Measurements from ENCODE around the gene PCSK6. TPM values are rescaled to one million over a fixed set of nuclear protein-coding genes. Genes with fewer than 3 reads are reported as not detected.
"Not testable (repeated sequence)": the region's sequence is repeated elsewhere in the genome, so short reads cannot be mapped to it uniquely, and the experiment has no call there.

Gene PCSK6
- total RNA-seq, 2 experiments from 2014 or later, result 1.4 to 2.1 TPM

DNA sequence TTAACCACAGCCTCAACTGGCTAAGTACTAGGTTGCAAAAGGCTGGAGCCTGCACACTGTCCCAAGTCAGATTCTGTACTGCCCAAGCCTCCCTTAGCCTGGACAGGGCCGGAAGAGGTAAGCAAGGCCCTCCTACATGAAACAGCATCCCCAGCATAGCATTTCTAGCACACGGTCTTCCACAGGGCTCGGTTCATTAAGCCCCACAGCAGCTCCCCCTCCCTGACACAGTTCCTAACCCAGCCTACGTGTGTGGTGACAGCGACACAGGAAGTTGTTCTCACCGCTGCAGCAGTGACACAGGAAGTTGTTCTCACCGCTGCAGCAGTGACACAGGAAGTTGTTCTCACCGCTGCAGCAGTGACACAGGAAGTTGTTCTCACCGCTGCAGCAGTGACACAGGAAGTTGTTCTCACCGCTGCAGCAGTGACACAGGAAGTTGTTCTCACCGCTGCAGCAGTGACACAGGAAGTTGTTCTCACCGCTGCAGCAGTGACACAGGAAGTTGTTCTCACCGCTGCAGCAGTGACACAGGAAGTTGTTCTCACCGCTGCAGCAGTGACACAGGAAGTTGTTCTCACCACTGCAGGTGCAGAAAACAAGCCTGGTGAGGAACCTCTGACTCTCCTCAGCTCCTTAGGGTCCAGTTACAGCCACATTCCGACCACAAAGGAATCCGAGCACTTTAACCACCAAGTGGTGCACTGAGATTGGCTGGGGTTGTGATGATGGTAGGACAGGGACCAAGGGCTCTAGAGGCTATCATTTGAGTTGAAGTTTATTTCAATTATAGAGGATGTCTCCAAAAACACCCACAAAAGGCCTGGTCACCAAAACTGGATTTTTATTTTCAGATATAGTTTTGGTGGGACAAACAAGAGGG lies 155.4 kb downstream of the PCSK6 start:
- Mint-ChIP-seq H3K4me3 (peak overlapping the region; percentile 40), H3K27ac (peak overlapping the region; percentile 95), H3K9me3 (peaks cover 16% of the 10 kb centered on the region)
- DNase-seq, result peak; percentile 55
- POLR2A ChIA-PET, result interaction anchor here (1.2 kb wide), 1 partner anchor 14 kb away, joined by 13 read pairs; no protein-coding TSS in a partner anchor
- ATAC-seq (ENCODE audit: low read depth), result peak; percentile 91
- not testable (repeated sequence) for H3K4me1 Mint-ChIP-seq, H3K27me3 Mint-ChIP-seq, H3K36me3 Mint-ChIP-seq

DNA sequence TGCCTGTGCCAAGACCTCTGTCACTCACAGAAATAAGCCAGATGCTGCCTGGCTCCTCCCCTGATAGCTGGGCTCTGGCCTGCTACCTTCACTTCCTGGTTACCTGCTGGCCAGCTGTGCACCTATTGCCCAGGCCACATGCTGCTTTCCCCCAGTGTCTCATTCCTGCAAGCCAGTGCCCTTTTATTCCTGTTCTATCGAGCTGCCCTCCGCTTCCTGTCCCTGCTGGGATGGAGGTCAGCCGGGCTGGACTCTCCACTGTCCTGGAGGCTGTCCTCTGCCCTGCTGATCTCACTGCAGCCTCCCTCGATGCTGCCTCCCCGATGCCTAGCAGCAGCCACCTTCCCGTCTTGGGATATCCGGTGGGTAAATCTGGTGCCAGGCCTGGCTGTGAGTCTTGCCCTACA lies 157.4 kb downstream of the PCSK6 start:
- Mint-ChIP-seq H3K9me3 (peaks cover 12% of the 10 kb centered on the region), H3K27ac (peak overlapping the region; percentile 70), H3K4me1 (peaks cover 7% of the 10 kb centered on the region), H3K4me3 (no peak overlapping the region), H3K27me3 (peaks cover 2% of the 10 kb centered on the region), H3K36me3 (peaks cover 4% of the 10 kb centered on the region)
- no peak for DNase-seq
- ATAC-seq (ENCODE audit: low read depth), result no peak
- POLR2A ChIA-PET, result interaction anchor here (1.6 kb wide), 1 partner anchor 12 kb away, joined by 5 read pairs; no protein-coding TSS in a partner anchor

DNA sequence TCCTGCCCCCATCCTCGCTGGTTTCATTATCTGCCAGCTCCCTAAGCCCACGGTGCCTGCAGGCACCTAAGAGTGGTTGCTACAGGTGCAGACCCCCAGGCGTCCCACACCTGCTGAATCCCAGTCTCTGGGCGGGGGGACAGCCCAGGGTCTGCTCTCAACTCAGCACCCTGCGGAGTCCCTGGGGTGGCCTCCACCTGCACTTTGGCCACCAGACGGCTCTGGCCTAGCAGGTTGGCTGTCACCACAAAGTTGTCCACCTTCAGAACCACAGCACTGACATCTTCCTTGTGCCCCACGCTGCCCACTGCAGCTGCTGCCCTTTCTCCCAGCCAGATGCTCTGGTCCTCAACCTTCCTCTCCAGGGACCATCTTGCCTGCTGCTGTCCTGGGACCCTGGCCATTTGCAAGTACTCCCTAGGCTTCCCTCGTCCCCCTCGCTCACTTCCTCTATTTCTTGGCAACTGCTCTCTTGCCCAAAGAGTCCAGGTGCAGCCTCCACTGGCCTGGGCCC lies 159.6 kb downstream of the PCSK6 start:
- no peak for ATAC-seq (ENCODE audit: low read depth)
- H3K27ac Mint-ChIP-seq, result peak overlapping the region; percentile 9
- H3K4me1 Mint-ChIP-seq, result peaks cover 5% of the 10 kb centered on the region
- H3K4me3 Mint-ChIP-seq, result no peak overlapping the region
- H3K27me3 Mint-ChIP-seq, result peaks cover 2% of the 10 kb centered on the region
- peaks cover 10% of the 10 kb centered on the region for H3K9me3 Mint-ChIP-seq
- no peak for DNase-seq
- POLR2A ChIA-PET, result no interaction called here
- peaks cover 2% of the 10 kb centered on the region for H3K36me3 Mint-ChIP-seq

DNA sequence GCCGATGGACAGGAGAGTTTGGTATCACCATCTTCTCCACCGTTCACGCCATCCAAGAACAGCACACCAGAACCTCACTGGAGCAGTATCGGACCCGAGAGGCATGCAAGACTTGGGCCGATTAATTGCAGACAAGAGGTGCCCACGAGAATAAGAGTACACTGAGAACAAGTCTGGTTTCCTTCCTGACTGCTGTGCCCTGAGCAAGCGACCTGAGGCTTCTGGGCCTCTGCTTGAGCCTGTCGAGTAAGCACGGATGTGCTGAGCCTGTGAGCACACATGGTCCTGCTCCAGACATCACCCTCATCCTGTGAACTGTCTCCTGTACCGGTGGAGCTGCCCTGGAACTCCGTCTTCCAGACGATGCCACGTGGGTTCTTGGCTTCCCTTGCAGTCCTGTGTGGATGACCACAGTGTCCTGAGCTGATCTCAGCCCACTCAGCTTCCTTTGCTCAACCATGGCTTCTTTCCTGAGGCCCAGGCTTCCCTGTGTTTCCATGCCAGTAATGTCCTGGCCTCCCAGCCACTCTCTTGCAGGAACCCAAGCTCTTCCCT lies 160.1 kb downstream of the PCSK6 start:
- Mint-ChIP-seq H3K4me3 (no peak overlapping the region), H3K9me3 (peaks cover 8% of the 10 kb centered on the region), H3K27me3 (peaks cover 2% of the 10 kb centered on the region), H3K4me1 (peaks cover 2% of the 10 kb centered on the region), H3K36me3 (peaks cover 2% of the 10 kb centered on the region), H3K27ac (no peak overlapping the region)
- POLR2A ChIA-PET, result no interaction called here
- DNase-seq (no peak), ATAC-seq (ENCODE audit: low read depth) (no peak)

DNA sequence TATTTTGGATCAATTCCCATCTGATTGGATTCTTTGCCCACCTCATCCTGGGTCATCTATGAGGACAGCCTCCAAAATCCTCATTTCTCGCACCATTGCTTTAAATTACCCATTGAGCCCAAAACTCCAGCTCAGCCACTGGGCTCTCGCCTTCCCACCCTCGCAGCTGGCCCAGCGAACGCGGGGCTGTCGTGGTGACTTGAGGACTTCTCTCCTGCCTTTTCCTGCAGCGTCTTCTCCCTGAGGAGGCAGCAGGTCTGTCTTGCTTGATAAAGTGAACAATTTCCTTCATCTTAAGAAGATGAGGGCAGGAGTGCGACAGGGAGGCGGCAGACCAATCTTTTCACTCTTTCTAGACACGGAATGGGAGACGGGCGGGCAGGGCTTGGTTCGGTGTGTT lies 161.5 kb downstream of the PCSK6 start:
- Mint-ChIP-seq H3K27ac (peak overlapping the region; percentile 25), H3K9me3 (peaks cover 5% of the 10 kb centered on the region), H3K4me3 (no peak overlapping the region), H3K4me1 (peaks cover 3% of the 10 kb centered on the region), H3K27me3 (peaks cover 2% of the 10 kb centered on the region), H3K36me3 (no peaks in the 10 kb centered on the region)
- no peak for ATAC-seq (ENCODE audit: low read depth)
- POLR2A ChIA-PET, result interaction anchor here (1.2 kb wide), 1 partner anchor 49 kb away, joined by 3 read pairs; no protein-coding TSS in a partner anchor
- DNase-seq, result no peak

DNA sequence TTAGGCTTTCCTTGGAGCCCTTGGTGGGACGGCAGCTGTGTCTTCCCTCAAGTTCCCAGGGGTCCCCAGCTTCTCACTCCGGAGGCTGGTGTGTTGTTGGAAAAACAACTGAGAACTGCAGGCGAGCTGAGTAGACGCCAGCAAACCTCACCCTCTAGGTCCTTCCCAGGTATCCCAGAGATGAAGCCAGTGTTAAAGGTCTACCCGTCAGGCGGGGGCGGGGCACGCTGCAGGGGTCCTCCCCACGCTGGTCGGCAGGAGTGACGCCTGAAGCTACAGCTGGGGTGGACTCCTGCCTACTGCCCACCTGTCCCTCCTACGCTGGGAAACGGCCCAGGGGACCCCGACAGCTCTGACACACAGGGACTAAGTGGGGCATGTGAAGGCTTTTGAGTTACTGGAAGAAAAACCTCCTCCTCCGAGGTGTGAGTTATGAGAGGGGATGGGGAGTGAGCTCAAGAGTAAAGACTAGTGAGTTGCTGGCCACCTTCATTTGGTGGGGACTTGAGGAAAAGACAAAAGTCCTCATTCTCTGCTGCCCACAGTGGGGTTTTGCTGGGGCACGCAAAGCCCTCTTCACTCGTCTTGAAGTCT lies 162.3 kb downstream of the PCSK6 start:
- Mint-ChIP-seq H3K4me1 (peaks cover 3% of the 10 kb centered on the region), H3K27me3 (peaks cover 2% of the 10 kb centered on the region), H3K9me3 (peaks cover 3% of the 10 kb centered on the region), H3K4me3 (no peak overlapping the region), H3K27ac (no peak overlapping the region), H3K36me3 (no peaks in the 10 kb centered on the region)
- DNase-seq (no peak), ATAC-seq (ENCODE audit: low read depth) (no peak)
- POLR2A ChIA-PET, result interaction anchor here (0.7 to 1.2 kb wide), 2 partner anchors 33 to 50 kb away, joined by 3 read pairs; partner anchors contain the start of gene SNRPA1

DNA sequence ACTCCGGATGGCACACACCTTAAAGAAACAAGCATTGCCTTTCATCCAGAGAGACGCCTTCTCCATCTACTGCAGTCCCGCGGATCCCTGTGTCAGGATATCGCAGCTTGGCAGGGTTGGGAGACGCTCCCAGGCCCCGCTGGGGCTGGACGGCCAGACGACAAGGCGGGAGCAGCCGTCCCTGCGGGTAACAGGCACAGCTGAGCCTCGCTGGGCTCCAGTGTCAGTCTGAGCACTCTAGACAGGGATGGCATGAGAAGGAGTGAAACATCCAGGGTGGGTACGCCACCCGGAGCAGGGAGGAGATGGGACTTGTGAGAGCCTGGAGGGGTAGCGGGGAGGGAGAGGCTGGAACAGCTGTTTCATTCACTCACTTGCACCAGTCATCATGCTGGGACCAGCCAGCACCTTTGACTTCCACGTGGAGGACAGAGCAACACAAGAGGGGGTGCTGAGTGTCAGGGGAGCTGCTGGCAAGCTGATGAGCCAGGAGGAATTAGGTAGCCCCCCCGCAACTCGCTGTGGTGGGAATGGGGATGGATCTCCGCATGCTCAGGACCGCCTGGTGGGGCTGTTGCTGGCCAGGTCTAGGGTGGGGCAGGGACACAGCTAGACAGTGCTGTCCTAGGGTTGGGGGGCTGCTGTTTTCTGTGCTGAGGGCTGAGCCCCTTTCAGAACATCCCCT lies 162.9 kb downstream of the PCSK6 start:
- no peak overlapping the region for H3K27ac Mint-ChIP-seq
- no peak overlapping the region for H3K4me3 Mint-ChIP-seq
- DNase-seq, result no peak
- H3K4me1 Mint-ChIP-seq, result peaks cover 6% of the 10 kb centered on the region
- peaks cover 2% of the 10 kb centered on the region for H3K27me3 Mint-ChIP-seq
- peaks cover 3% of the 10 kb centered on the region for H3K36me3 Mint-ChIP-seq
- H3K9me3 Mint-ChIP-seq, result no peaks in the 10 kb centered on the region
- POLR2A ChIA-PET, result interaction anchor here (0.7 to 1.2 kb wide), 2 partner anchors 32 to 51 kb away, joined by 3 read pairs; partner anchors contain the start of gene SNRPA1
- no peak for ATAC-seq (ENCODE audit: low read depth)

DNA sequence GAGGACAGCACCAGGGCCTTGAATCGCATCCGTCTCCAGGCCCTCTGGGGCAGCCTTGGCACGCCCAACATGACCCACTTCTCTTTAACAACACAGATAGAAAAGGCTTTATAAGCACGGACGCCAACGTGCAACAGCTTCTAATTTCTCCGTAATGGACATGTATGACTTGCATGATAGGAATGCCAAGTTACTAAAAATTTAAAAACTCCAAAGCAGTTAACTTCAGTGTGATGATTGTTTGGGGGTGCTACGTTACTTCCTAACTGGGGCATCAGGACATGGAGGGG lies 163.5 kb downstream of the PCSK6 start:
- Mint-ChIP-seq H3K27me3 (peaks cover 2% of the 10 kb centered on the region), H3K4me3 (no peak overlapping the region), H3K9me3 (no peaks in the 10 kb centered on the region), H3K36me3 (peaks cover 3% of the 10 kb centered on the region), H3K4me1 (peaks cover 10% of the 10 kb centered on the region), H3K27ac (no peak overlapping the region)
- ATAC-seq (ENCODE audit: low read depth) (no peak), DNase-seq (no peak)
- POLR2A ChIA-PET, result no interaction called here

DNA sequence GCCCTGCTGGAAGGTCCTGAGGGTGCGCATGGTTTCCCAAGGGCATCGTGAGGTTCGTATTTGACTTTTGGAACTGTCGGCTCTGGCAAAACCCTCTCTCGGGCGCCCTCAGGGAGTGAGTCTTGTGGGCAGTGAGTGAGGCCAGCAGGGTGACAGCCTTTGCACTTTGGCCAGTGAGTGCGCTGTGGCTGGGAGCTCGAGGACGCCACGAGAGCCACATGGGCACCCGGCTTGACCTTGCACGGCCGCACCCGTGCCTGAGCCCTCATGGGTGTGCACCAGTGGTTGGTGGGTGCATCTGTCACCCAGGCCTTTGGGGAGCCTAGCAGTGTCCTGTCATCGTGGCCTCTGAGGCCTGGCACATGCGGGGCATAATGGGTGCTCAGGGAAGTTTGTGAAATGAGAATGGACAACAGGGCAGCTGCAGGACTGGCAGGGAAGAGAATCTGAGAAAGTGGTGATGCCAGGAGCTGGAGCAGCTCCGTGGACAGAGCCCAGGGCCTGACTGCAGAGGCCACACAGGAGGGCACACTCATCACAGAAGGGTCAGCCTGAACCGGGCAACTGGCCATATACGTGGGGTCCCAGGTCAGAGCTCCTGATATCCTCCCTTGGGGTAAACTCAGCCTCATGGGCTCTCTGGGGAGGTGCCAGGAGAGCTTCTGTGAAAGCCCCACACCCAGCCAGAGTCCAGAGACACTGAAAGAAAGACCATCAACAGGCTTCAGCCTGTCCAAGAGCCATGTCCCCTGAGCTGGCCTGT lies 164.1 kb downstream of the PCSK6 start:
- no peak overlapping the region for H3K27ac Mint-ChIP-seq
- H3K9me3 Mint-ChIP-seq, result no peaks in the 10 kb centered on the region
- H3K4me1 Mint-ChIP-seq, result peaks cover 13% of the 10 kb centered on the region
- POLR2A ChIA-PET, result no interaction called here
- no peak for ATAC-seq (ENCODE audit: low read depth)
- DNase-seq, result no peak
- H3K36me3 Mint-ChIP-seq, result peaks cover 3% of the 10 kb centered on the region
- H3K27me3 Mint-ChIP-seq, result peaks cover 2% of the 10 kb centered on the region
- no peak overlapping the region for H3K4me3 Mint-ChIP-seq

DNA sequence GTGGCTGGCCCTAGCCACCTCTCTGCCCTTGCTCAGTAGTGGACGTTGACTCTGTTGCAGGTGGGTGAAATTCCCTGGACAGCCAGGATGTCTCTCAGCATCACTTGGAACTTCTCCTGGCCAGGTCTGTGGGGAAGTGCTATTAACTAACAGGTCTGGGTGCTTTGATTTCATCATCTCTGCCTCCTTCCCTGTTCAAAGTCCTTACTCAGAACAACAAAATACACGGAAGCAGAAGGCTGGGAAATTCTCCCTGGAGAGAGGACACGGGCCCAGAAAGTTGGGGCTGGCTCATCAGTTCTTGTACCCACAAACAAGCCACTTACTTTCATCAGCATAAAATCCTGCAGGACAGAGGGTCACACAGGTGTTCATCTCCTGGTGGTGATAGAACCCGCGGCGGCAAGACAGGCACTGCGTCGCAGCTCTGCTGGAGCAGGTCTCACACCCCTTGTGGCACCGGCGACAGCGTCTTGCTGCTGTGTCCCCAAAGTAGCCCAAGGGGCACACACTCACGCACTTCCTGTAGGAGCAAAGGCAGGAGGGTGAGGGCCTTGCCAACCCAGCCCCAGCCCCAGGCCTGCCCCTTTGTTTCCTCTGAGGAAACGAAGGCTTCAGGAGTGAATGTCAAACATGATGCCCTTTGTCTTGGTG lies 164.9 kb downstream of the PCSK6 start:
- DNase-seq (no peak), ATAC-seq (ENCODE audit: low read depth) (no peak)
- Mint-ChIP-seq H3K4me1 (peaks cover 17% of the 10 kb centered on the region), H3K36me3 (peaks cover 3% of the 10 kb centered on the region), H3K27ac (no peak overlapping the region), H3K27me3 (peaks cover 2% of the 10 kb centered on the region), H3K4me3 (no peak overlapping the region), H3K9me3 (no peaks in the 10 kb centered on the region)
- POLR2A ChIA-PET, result no interaction called here

DNA sequence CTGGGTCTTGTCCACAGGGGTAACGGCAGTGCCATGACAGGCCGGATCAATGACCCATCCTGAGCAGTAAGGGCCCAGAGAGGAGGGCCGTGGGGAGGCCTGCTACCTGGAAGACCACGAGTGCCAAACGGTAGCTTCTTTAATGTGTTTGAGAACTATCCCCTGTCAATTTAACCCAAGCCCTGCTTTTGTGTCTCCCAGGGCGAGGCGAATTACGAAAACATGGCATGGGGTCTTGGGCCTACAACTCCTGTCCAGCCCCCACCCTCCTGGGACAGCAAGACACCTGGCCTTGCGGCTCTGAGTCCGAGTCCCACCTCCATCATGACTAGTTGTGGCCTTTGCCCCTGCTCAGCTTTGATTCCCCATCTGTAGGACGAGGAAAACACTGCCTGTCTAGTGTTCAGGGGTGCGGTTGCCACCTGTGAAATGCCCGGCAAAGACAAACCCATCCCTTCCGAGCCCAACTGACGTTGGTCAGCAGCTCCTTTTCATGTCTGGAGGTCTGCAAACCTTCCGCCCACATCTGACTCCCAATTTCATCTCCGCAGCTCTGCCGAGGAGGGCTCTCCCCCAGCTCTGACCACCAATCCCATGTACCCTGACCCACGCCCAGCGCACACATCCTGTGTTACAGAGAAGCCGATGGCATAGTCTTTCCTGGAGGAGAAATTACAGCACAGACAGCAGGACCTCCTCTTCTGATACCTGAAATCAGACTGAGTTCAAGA lies 165.5 kb downstream of the PCSK6 start:
- Mint-ChIP-seq H3K27ac (no peak overlapping the region), H3K4me1 (peaks cover 19% of the 10 kb centered on the region), H3K27me3 (peaks cover 2% of the 10 kb centered on the region), H3K9me3 (no peaks in the 10 kb centered on the region), H3K36me3 (peaks cover 3% of the 10 kb centered on the region), H3K4me3 (no peak overlapping the region)
- DNase-seq (no peak), ATAC-seq (ENCODE audit: low read depth) (no peak)
- POLR2A ChIA-PET, result no interaction called here
